AG10803 (cell line): ENCODE data around the gene PDLIM7.

ENCODE experiments used
- DNase-seq: peaks from one replicate; pipeline ENCODE4 v3.0.0; 2010; ENCODE audit warnings: low read depth
- H3K4me3 ChIP-seq: 2 replicates; pipeline ENCODE4 v1.5.1; 2011; ENCODE audit warnings: mild to moderate bottlenecking, low read length, control low read depth
- CTCF ChIP-seq: conservative IDR thresholded peaks from 2 replicates; pipeline ENCODE4 v1.5.1; 2011; ENCODE audit warnings: mild to moderate bottlenecking, low read length, control low read depth, inconsistent platforms

PDLIM7 gene

GRCh38 chr5:177462021-177462670, 35.3 kb downstream of the PDLIM7 start:
- DNase-seq, result no peak
- no peak for TF ChIP-seq CTCF
- no peak overlapping the region for H3K4me3 ChIP-seq

- DNase-seq, result no peak
- H3K4me3 ChIP-seq, result no peak overlapping the region
- TF ChIP-seq CTCF, result no peak
These were observed 37.4 kb downstream of the PDLIM7 start for GRCh38 chr5:177459819-177460628.

- no peak overlapping the region for H3K4me3 ChIP-seq
- no peak for DNase-seq
- TF ChIP-seq CTCF, result no peak
These were observed 38.0 kb downstream of the PDLIM7 start for GRCh38 chr5:177459357-177459756.

- no peak for TF ChIP-seq CTCF
- DNase-seq, result no peak
- H3K4me3 ChIP-seq, result no peak overlapping the region
These were observed 38.5 kb downstream of the PDLIM7 start for GRCh38 chr5:177458912-177459350.

GRCh38 chr5:177457852-177458681, 39.3 kb downstream of the PDLIM7 start:
- H3K4me3 ChIP-seq, result no peak overlapping the region
- DNase-seq, result no peak
- TF ChIP-seq CTCF, result no peak

- DNase-seq, result peak; percentile 96
- no peak overlapping the region for H3K4me3 ChIP-seq
- peak; percentile 60 for TF ChIP-seq CTCF
These were observed 40.2 kb downstream of the PDLIM7 start for GRCh38 chr5:177456976-177457851.
